Bronchial epithelial cell (primary cell): ENCODE measurements around the gene CXCL9. TPM values are rescaled to one million over a fixed set of nuclear protein-coding genes. Genes with fewer than 3 reads are reported as not detected.

Source experiments
- DNase-seq: peaks from one replicate; pipeline ENCODE4 v3.0.0-alpha.2; 2010; ENCODE audit warnings: low read depth
- FAIRE-seq: peaks from 2 replicates; lab custom pipeline; 2011; peaks lifted over from hg19 to GRCh38; lab: Jason Lieb, UNC
- H3K27me3 ChIP-seq: 2 replicates; pipeline ENCODE4 v1.5.1; 2011; ENCODE audit warnings: low read length; ENCODE audit not compliant: control insufficient read depth, insufficient read depth
- H3K36me3 ChIP-seq: 2 replicates; pipeline ENCODE4 v1.5.1; 2011; ENCODE audit warnings: low read length; ENCODE audit not compliant: control insufficient read depth, insufficient read depth
- H3K4me3 ChIP-seq: 2 replicates; pipeline ENCODE4 v1.5.1; 2011; ENCODE audit warnings: mild to moderate bottlenecking, low read depth, low read length, control low read depth
- CTCF ChIP-seq: IDR thresholded peaks from 2 replicates; pipeline ENCODE4 v1.5.1; 2011; ENCODE audit warnings: mild to moderate bottlenecking, moderate library complexity, low read length, control low read depth, inconsistent platforms; ENCODE audit not compliant: insufficient read depth, severe bottlenecking
- total RNA-seq: library from RNA; depleted of rRNA; stranded (reverse); fragments of >200 nt; gene quantifications from 2 replicates; pipeline ENCODE4 v1.2.1, GENCODE V29; 2014

The CXCL9 gene
- total RNA-seq, 1 donor from 2014 or later = not detected

GRCh38 chr4:76012388-76012801 is 5.1 kb upstream of the CXCL9 start:
- Histone ChIP-seq H3K36me3 (no peaks in the 10 kb centered on the region), H3K4me3 (no peak overlapping the region), H3K27me3 (no peaks in the 10 kb centered on the region)
- FAIRE-seq (no peak), DNase-seq (peak; percentile 50)
- TF ChIP-seq CTCF = no peak

- Histone ChIP-seq H3K27me3 (no peaks in the 10 kb centered on the region), H3K4me3 (no peak overlapping the region), H3K36me3 (no peaks in the 10 kb centered on the region)
- DNase-seq (peak; percentile 84), FAIRE-seq (no peak)
- no peak for TF ChIP-seq CTCF
Measured at GRCh38 chr4:76011700-76012387, 4.5 kb upstream of the CXCL9 start.

- H3K27me3 ChIP-seq = no peaks in the 10 kb centered on the region
- H3K36me3 ChIP-seq = no peaks in the 10 kb centered on the region
- FAIRE-seq (no peak), DNase-seq (no peak)
- no peak for TF ChIP-seq CTCF
- no peak overlapping the region for H3K4me3 ChIP-seq
Measured at GRCh38 chr4:76011018-76011670, 3.8 kb upstream of the CXCL9 start.

- Histone ChIP-seq H3K27me3 (no peaks in the 10 kb centered on the region), H3K4me3 (no peak overlapping the region), H3K36me3 (no peaks in the 10 kb centered on the region)
- DNase-seq (no peak), FAIRE-seq (no peak)
- no peak for TF ChIP-seq CTCF
Measured at GRCh38 chr4:76010576-76010975, 3.3 kb upstream of the CXCL9 start.

- no peak overlapping the region for H3K4me3 ChIP-seq
- DNase-seq (no peak), FAIRE-seq (no peak)
- H3K36me3 ChIP-seq = no peaks in the 10 kb centered on the region
- H3K27me3 ChIP-seq = no peaks in the 10 kb centered on the region
- TF ChIP-seq CTCF = no peak
Measured at GRCh38 chr4:76009311-76009710, 2.0 kb upstream of the CXCL9 start.

- no peaks in the 10 kb centered on the region for H3K27me3 ChIP-seq
- FAIRE-seq (no peak), DNase-seq (no peak)
- no peak for TF ChIP-seq CTCF
- no peaks in the 10 kb centered on the region for H3K36me3 ChIP-seq
- no peak overlapping the region for H3K4me3 ChIP-seq
Measured at GRCh38 chr4:76003620-76004019, 3.7 kb downstream of the CXCL9 start.
